Retinal pigment epithelial cell (primary cell): ENCODE results near the gene ERAS.
"Not testable (repeated sequence)": the region's sequence is repeated elsewhere in the genome, so short reads cannot be mapped to it uniquely, and the experiment has no call there.

ENCODE experiments used
- DNase-seq: peaks from one replicate; pipeline ENCODE4 v3.0.0-alpha.2; 2010; ENCODE audit warnings: low read depth
- H3K4me3 ChIP-seq: 2 replicates; pipeline ENCODE4 v1.5.1; 2011; ENCODE audit warnings: mild to moderate bottlenecking, low read length, control low read depth, moderate library complexity
- TF ChIP-seq, protein P1 (sequence below): conservative IDR thresholded peaks from 2 replicates; pipeline ENCODE4 v1.5.1; 2011; ENCODE audit warnings: low read depth, low read length, control low read depth, inconsistent platforms

Gene ERAS

DNA sequence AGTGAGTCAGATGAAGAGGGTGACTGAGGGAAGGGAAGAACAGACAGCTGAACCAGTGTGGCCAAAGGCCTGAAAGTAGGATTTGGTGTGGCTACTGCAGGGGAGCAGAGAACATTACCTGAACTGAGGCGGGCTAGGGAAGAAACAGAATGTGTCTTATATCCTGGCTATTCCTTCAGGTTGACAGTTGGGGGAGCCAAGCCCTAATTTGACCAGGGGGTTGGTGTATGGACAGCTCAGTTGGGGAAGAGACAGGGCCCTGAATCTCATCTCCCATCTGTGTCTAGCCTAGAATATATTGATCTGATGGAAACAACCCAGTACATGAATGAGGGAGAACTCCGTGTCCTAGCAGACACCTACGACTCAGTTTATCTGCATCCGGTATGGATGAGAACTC lies 20.2 kb upstream of the ERAS start:
- DNase-seq = no peak
- TF ChIP-seq, protein P1, sequence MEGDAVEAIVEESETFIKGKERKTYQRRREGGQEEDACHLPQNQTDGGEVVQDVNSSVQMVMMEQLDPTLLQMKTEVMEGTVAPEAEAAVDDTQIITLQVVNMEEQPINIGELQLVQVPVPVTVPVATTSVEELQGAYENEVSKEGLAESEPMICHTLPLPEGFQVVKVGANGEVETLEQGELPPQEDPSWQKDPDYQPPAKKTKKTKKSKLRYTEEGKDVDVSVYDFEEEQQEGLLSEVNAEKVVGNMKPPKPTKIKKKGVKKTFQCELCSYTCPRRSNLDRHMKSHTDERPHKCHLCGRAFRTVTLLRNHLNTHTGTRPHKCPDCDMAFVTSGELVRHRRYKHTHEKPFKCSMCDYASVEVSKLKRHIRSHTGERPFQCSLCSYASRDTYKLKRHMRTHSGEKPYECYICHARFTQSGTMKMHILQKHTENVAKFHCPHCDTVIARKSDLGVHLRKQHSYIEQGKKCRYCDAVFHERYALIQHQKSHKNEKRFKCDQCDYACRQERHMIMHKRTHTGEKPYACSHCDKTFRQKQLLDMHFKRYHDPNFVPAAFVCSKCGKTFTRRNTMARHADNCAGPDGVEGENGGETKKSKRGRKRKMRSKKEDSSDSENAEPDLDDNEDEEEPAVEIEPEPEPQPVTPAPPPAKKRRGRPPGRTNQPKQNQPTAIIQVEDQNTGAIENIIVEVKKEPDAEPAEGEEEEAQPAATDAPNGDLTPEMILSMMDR = no peak
- no peak overlapping the region for H3K4me3 ChIP-seq

DNA sequence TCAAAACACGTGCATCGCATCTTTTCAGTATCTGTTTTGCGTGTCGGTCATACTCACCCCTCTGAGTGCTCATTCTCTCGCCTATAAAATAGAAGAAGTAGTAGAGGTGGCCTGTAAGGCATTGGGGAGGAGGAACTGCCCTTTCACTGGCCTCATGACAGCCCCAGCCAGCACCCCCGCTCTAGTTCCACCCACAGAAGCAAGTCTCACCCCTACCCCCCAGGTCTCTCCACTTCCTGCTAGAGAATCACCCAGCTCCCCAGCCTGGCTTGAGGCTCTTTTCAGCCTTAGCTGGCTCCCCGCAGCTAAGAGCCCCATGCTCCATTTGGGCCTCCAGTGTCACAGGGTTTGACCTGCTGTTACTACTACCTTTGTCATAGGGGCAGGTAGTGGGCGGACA lies 12.7 kb upstream of the ERAS start:
- no peak for DNase-seq
- TF ChIP-seq, protein P1 = no peak
- H3K4me3 ChIP-seq = no peak overlapping the region

DNA sequence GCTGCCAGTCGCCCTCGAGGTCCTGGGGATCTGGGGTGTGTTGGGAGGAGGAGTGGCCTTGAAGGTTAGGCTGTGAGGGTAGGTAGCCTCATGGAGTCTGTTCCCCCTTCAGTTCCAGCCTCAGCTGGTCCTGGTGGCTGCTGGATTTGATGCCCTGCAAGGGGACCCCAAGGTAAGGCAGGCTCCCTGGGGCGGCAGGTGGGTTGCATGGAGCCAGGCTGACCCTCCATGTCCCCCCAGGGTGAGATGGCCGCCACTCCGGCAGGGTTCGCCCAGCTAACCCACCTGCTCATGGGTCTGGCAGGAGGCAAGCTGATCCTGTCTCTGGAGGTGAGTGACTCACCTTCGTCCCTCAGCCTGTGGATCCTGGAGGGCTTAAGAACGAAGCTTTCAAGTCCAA lies 11.6 kb upstream of the ERAS start:
- TF ChIP-seq, protein P1 = no peak
- H3K4me3 ChIP-seq = no peak overlapping the region
- DNase-seq = no peak

DNA sequence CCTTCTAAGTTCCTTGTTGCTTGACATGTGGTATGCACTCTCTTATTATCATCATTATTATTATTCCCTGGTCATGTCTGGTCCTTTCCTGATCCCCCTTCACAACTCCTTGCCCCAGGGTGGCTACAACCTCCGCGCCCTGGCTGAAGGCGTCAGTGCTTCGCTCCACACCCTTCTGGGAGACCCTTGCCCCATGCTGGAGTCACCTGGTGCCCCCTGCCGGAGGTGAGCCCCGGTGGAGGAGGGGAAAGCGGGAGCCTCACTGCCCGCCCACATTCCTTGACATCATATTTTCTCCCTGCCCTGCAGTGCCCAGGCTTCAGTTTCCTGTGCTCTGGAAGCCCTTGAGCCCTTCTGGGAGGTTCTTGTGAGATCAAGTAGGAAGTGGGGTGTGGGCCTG lies 11.0 kb upstream of the ERAS start:
- H3K4me3 ChIP-seq = no peak overlapping the region
- TF ChIP-seq, protein P1 = no peak
- no peak for DNase-seq

DNA sequence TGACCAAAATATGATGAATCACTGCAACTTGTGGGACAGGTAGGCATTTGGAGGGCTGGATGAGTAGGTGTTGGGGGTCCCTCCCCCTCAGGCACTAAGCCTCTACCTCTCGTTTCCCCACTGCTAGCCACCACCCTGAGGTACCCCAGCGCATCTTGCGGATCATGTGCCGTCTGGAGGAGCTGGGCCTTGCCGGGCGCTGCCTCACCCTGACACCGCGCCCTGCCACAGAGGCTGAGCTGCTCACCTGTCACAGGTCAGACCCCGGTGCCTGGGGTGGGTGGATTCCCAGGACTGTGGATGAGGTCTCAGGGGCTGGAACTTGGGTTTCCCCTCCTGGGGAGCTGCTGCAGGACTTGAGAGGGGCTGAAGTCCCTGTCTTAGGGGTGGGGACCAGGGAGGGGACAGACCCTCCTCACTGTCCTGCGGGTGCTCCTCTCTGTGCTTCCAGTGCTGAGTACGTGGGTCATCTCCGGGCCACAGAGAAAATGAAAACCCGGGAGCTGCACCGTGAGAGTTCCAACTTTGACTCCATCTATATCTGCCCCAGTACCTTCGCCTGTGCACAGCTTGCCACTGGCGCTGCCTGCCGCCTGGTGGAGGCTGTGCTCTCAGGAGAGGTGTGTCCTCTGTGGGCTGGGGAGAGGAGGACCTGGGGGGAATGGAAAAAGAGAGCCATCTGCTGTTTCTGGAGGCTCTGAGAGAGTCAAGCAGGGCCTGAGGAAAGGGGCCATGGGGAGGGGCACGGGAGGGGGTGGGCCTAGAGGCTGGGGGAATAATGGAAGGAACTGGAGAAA lies 10.1 kb upstream of the ERAS start:
- H3K4me3 ChIP-seq = no peak overlapping the region
- no peak for DNase-seq
- TF ChIP-seq, protein P1 = no peak

DNA sequence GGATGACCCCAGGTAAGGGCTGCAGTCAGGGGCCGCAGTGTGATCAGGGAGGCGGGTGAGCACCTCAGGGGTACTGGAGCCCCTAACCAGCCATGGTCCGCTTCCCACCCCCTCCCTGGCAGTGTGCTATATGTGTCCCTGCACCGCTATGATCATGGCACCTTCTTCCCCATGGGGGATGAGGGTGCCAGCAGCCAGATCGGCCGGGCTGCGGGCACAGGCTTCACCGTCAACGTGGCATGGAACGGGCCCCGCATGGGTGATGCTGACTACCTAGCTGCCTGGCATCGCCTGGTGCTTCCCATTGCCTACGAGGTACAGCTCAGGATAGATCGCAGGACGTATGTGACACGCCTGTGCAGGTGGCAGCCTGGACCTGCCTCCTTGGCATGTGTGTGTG lies 8.2 kb upstream of the ERAS start:
- TF ChIP-seq, protein P1 = no peak
- no peak for DNase-seq
- H3K4me3 ChIP-seq = no peak overlapping the region

DNA sequence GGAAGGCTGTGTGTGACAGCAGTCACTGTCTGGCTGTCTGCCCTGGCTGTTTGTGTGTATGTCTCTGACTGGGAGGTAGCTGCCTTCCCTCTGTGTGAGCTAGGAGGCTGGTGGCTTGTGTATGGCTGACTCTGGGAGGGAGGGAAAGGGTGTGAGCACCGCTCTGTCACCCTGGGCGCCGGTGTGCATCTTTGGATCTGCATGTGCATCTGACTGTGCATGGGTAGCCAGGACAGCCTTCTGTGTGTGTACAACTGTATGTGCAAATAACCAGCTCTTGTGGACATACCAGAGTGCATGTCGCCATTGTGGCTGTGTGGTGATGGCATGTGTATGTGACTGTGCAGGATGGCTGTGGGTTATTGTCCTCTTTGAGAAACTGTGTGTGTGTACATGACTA lies 7.4 kb upstream of the ERAS start:
- DNase-seq = no peak
- H3K4me3 ChIP-seq = no peak overlapping the region
- TF ChIP-seq, protein P1 = no peak

DNA sequence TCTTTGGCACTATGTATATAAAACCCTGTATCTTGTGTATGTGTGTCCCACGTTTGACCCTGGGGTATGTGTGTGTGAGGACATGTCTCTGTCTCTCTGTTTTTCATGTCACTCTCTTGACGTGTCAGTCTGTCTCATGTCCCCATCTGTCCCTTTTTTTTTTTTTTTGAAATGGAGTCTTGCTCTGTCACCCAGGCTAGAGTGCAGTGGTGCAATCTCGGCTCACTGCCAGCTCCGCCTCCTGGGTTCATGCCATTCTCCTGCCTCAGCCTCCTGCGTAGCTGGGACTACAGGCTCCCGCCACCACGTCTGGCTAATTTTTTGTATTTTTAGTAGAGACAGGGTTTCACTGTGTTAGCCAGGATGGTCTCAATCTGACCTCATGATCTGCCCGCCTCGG lies 6.9 kb upstream of the ERAS start:
- not testable (repeated sequence) for DNase-seq

More for the DNA sequence above, 6.9 kb upstream of the ERAS start:
- H3K4me3 ChIP-seq = not testable (repeated sequence)
